GM23338 (cell line): Measurements from ENCODE around the gene PSMG2. TPM values are rescaled to one million over a fixed set of nuclear protein-coding genes. Genes with fewer than 3 reads are reported as not detected.

Experiments used
- ATAC-seq: fragments of 200-7000 bp; cut with Tn5 transposase; 3 replicates; pipeline ENCODE4 v1.9.1; 2020
- DNase-seq: peaks from one replicate; pipeline ENCODE4 v3.0.0-alpha.2; 2015; ENCODE audit warnings: low spot score
- H2AFZ ChIP-seq: fragments of 200-600 bp; sonication (generic); 2 replicates; pipeline ENCODE4 v1.8.0; 2016; ENCODE audit warnings: antibody characterized with exemption, mild to moderate bottlenecking, moderate library complexity
- H3F3A ChIP-seq: fragments of 200-600 bp; sonication (generic); replicated peaks from 2 replicates; pipeline ENCODE4 v1.8.0; 2017; ENCODE audit warnings: antibody characterized with exemption, mixed run types, low read depth
- H3K27ac ChIP-seq: fragments of 200-600 bp; sonication (generic); 2 replicates; pipeline ENCODE4 v1.6.1; 2016; ENCODE audit warnings: low read depth
- H3K27me3 ChIP-seq: fragments of 200-600 bp; sonication (generic); 2 replicates; pipeline ENCODE4 v1.8.0; 2016; ENCODE audit warnings: mild to moderate bottlenecking, mixed run types, moderate library complexity; ENCODE audit not compliant: insufficient read depth
- H3K36me3 ChIP-seq: fragments of 200-600 bp; sonication (generic); 2 replicates; pipeline ENCODE4 v1.8.0; 2016; ENCODE audit warnings: mild to moderate bottlenecking; ENCODE audit not compliant: insufficient read depth
- H3K4me1 ChIP-seq: fragments of 200-600 bp; sonication (generic); 2 replicates; pipeline ENCODE4 v1.8.0; 2016; ENCODE audit warnings: mild to moderate bottlenecking, moderate library complexity; ENCODE audit not compliant: insufficient read depth
- H3K4me2 ChIP-seq: fragments of 200-600 bp; sonication (generic); 2 replicates; pipeline ENCODE4 v1.7.1; 2017; ENCODE audit warnings: mixed run types
- H3K4me3 ChIP-seq: fragments of 200-600 bp; sonication (generic); 2 replicates; pipeline ENCODE4 v1.6.1; 2016; ENCODE audit warnings: mixed run types
- H3K79me2 ChIP-seq: fragments of 200-600 bp; sonication (generic); replicated peaks from 2 replicates; pipeline ENCODE4 v1.8.0; 2017; ENCODE audit warnings: mild to moderate bottlenecking; ENCODE audit not compliant: insufficient read depth
- H3K9me2 ChIP-seq: fragments of 200-600 bp; sonication (generic); 2 replicates; pipeline ENCODE4 v1.8.0; 2017; ENCODE audit not compliant: insufficient read depth
- H4K20me1 ChIP-seq: fragments of 200-600 bp; sonication (generic); replicated peaks from 2 replicates; pipeline ENCODE4 v1.8.0; 2017; ENCODE audit warnings: mild to moderate bottlenecking; ENCODE audit not compliant: insufficient read depth
- H3K27ac Mint-ChIP-seq: 2 replicates; pipeline ENCODE4 v1.8.0; 2020; ENCODE audit warnings: inconsistent platforms, mild to moderate bottlenecking, moderate library complexity, mixed read lengths
- H3K27me3 Mint-ChIP-seq: 3 replicates; pipeline ENCODE4 v1.8.0; 2022; ENCODE audit warnings: low read depth, mild to moderate bottlenecking, moderate library complexity, mixed read lengths, inconsistent platforms; ENCODE audit not compliant: insufficient read depth, poor library complexity
- H3K36me3 Mint-ChIP-seq: 3 replicates; pipeline ENCODE4 v1.8.0; 2021; ENCODE audit warnings: low read depth, mild to moderate bottlenecking, inconsistent platforms, moderate library complexity, mixed read lengths
- H3K4me1 Mint-ChIP-seq: 3 replicates; pipeline ENCODE4 v1.8.0; 2020; ENCODE audit warnings: mild to moderate bottlenecking, inconsistent platforms, mixed read lengths
- H3K4me3 Mint-ChIP-seq: 3 replicates; pipeline ENCODE4 v1.8.0; 2021; ENCODE audit warnings: moderate library complexity, mild to moderate bottlenecking, inconsistent platforms, mixed read lengths
- H3K9me3 Mint-ChIP-seq: 3 replicates; pipeline ENCODE4 v1.8.0; 2020; ENCODE audit warnings: moderate library complexity, mild to moderate bottlenecking, inconsistent platforms, mixed read lengths
- CREB1 ChIP-seq: fragments of 250-450 bp; sonication (Bioruptor Pico); IDR thresholded peaks from 2 replicates; pipeline ENCODE4 v1.5.0; 2020; ENCODE audit warnings: low read depth, mild to moderate bottlenecking, moderate library complexity
- CTCF ChIP-seq, 2 experiments: fragments of 200-600 bp in 1 of 2; sonication (generic) in 1 of 2; conservative IDR thresholded peaks; 2 replicates each; pipeline versions ENCODE4 v1.5.1 to v1.6.1; 2016 to 2017; ENCODE audit warnings: antibody characterized with exemption in 2 of 2, low read depth in 2 of 2, mild to moderate bottlenecking in 2 of 2, moderate library complexity in 1 of 2
- EZH2 ChIP-seq: fragments of 200-600 bp; sonication (generic); IDR thresholded peaks from one replicate; pipeline ENCODE4 v1.8.0; 2017; ENCODE audit warnings: antibody characterized with exemption, mild to moderate bottlenecking, low read depth; ENCODE audit not compliant: unreplicated experiment
- EZH2phosphoT487 ChIP-seq: fragments of 200-600 bp; sonication (generic); IDR thresholded peaks from one replicate; pipeline ENCODE4 v1.8.1; 2018; ENCODE audit warnings: antibody characterized with exemption; ENCODE audit not compliant: unreplicated experiment
- JUNB ChIP-seq: IDR thresholded peaks from one replicate; pipeline ENCODE4 v1.6.1; 2016; ENCODE audit warnings: antibody characterized with exemption; ENCODE audit not compliant: unreplicated experiment
- NANOG ChIP-seq: IDR thresholded peaks from 2 replicates; pipeline ENCODE4 v1.6.1; 2016; ENCODE audit warnings: antibody characterized with exemption, borderline replicate concordance
- POLR2AphosphoS5 ChIP-seq: IDR thresholded peaks from 2 replicates; pipeline ENCODE4 v1.6.1; 2016; ENCODE audit warnings: antibody characterized with exemption, low read depth
- REST ChIP-seq: IDR thresholded peaks from one replicate; pipeline ENCODE4 v1.6.1; 2018; ENCODE audit warnings: antibody characterized with exemption; ENCODE audit not compliant: unreplicated experiment
- STAT1 ChIP-seq: IDR thresholded peaks from one replicate; pipeline ENCODE4 v1.6.1; 2016; ENCODE audit warnings: antibody characterized with exemption; ENCODE audit not compliant: unreplicated experiment
- ZNF114 ChIP-seq: fragments of 250-450 bp; sonication (Bioruptor Pico); IDR thresholded peaks from 2 replicates; pipeline ENCODE4 v1.5.0; 2020; ENCODE audit warnings: mild to moderate bottlenecking, moderate library complexity
- ZNF331 ChIP-seq: fragments of 250-450 bp; sonication (Bioruptor Pico); IDR thresholded peaks from 2 replicates; pipeline ENCODE4 v1.5.0; 2020; ENCODE audit warnings: low read depth, mild to moderate bottlenecking, moderate library complexity
- polyA plus RNA-seq: library from polyadenylated mRNA; unstranded; fragments of >200 nt; fragmentation: Nextera tagmentation; extraction: Ambion mirVana; gene quantifications from 2 replicates; pipeline ENCODE4 v1.2.1, GENCODE V29; 2016
- total RNA-seq: library from RNA; depleted of rRNA; stranded (reverse); fragments of >200 nt; shearing (Covaris generic); gene quantifications from 2 replicates; pipeline ENCODE4 v1.2.3, GENCODE V29; 2014
- TF ChIP-seq, protein P1 (sequence below): IDR thresholded peaks from 2 replicates; pipeline ENCODE4 v1.6.1; 2016; ENCODE audit warnings: antibody characterized with exemption
- TF ChIP-seq, protein P2 (sequence below): fragments of 250-450 bp; sonication (Bioruptor Pico); IDR thresholded peaks from 2 replicates; pipeline ENCODE4 v1.5.0; 2020; ENCODE audit warnings: mild to moderate bottlenecking, moderate library complexity

PSMG2 gene
- total and polyA plus RNA-seq, 2 experiments from 2014 or later: 87.8 to 151 TPM

DNA sequence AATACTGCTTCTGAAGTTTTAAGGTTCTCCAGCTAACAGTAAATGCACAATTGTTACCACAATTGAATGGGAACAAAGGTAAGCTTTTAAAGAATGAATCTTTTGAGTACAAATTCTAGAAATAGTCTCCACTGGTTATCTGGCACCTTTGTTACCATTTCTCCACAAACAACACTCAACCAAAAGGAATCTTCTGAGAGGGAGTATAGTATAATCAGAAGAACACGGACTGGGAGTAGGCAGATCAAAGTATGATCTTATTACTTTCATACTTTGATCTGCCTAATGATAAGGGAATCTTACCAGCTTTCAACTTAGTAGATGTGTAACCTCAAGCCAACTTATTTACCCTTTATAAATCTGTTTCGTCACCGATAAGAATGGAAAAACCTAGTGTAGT is 1.7 kb upstream of the PSMG2 start:
- Mint-ChIP-seq H3K4me1 (peaks cover 23% of the 10 kb centered on the region), H3K36me3 (peaks cover 28% of the 10 kb centered on the region), H3K9me3 (peaks cover 6% of the 10 kb centered on the region; the same call in 1 of the 3 replicates), H3K4me3 (peak overlapping the region; percentile 95), H3K27ac (no peak overlapping the region), H3K27me3 (peaks cover 8% of the 10 kb centered on the region)
- Histone ChIP-seq H3K79me2 (peaks cover 60% of the 10 kb centered on the region), H3K4me3 (peak overlapping the region; percentile 81), H3K9me2 (no peaks in the 10 kb centered on the region), H3K27ac (no peak overlapping the region), H3K4me1 (peaks cover 13% of the 10 kb centered on the region; the same call in 1 of the 2 replicates), H3K4me2 (peak overlapping the region; percentile 93), H3K27me3 (no peaks in the 10 kb centered on the region), H3F3A (peaks cover 11% of the 10 kb centered on the region; the same call in 1 of the 2 replicates), H4K20me1 (peaks cover 13% of the 10 kb centered on the region; the same call in 1 of the 2 replicates), H2AFZ (no peak overlapping the region), H3K36me3 (peaks cover 17% of the 10 kb centered on the region; the same call in 1 of the 2 replicates)
- no peak for DNase-seq
- no peak for ATAC-seq
- TF ChIP-seq, protein P1, sequence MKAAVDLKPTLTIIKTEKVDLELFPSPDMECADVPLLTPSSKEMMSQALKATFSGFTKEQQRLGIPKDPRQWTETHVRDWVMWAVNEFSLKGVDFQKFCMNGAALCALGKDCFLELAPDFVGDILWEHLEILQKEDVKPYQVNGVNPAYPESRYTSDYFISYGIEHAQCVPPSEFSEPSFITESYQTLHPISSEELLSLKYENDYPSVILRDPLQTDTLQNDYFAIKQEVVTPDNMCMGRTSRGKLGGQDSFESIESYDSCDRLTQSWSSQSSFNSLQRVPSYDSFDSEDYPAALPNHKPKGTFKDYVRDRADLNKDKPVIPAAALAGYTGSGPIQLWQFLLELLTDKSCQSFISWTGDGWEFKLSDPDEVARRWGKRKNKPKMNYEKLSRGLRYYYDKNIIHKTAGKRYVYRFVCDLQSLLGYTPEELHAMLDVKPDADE: no peak
- TF ChIP-seq CREB1: no peak
- TF ChIP-seq POLR2AphosphoS5: no peak
- TF ChIP-seq CTCF (conservative IDR thresholded peaks at IDR 0.05; ENCODE audit: low read depth in 2 of 2): no peak
- no peak for TF ChIP-seq JUNB
- no peak for TF ChIP-seq STAT1
- TF ChIP-seq NANOG: no peak
- TF ChIP-seq REST: no peak
- no peak for TF ChIP-seq EZH2phosphoT487
- TF ChIP-seq, protein P2, sequence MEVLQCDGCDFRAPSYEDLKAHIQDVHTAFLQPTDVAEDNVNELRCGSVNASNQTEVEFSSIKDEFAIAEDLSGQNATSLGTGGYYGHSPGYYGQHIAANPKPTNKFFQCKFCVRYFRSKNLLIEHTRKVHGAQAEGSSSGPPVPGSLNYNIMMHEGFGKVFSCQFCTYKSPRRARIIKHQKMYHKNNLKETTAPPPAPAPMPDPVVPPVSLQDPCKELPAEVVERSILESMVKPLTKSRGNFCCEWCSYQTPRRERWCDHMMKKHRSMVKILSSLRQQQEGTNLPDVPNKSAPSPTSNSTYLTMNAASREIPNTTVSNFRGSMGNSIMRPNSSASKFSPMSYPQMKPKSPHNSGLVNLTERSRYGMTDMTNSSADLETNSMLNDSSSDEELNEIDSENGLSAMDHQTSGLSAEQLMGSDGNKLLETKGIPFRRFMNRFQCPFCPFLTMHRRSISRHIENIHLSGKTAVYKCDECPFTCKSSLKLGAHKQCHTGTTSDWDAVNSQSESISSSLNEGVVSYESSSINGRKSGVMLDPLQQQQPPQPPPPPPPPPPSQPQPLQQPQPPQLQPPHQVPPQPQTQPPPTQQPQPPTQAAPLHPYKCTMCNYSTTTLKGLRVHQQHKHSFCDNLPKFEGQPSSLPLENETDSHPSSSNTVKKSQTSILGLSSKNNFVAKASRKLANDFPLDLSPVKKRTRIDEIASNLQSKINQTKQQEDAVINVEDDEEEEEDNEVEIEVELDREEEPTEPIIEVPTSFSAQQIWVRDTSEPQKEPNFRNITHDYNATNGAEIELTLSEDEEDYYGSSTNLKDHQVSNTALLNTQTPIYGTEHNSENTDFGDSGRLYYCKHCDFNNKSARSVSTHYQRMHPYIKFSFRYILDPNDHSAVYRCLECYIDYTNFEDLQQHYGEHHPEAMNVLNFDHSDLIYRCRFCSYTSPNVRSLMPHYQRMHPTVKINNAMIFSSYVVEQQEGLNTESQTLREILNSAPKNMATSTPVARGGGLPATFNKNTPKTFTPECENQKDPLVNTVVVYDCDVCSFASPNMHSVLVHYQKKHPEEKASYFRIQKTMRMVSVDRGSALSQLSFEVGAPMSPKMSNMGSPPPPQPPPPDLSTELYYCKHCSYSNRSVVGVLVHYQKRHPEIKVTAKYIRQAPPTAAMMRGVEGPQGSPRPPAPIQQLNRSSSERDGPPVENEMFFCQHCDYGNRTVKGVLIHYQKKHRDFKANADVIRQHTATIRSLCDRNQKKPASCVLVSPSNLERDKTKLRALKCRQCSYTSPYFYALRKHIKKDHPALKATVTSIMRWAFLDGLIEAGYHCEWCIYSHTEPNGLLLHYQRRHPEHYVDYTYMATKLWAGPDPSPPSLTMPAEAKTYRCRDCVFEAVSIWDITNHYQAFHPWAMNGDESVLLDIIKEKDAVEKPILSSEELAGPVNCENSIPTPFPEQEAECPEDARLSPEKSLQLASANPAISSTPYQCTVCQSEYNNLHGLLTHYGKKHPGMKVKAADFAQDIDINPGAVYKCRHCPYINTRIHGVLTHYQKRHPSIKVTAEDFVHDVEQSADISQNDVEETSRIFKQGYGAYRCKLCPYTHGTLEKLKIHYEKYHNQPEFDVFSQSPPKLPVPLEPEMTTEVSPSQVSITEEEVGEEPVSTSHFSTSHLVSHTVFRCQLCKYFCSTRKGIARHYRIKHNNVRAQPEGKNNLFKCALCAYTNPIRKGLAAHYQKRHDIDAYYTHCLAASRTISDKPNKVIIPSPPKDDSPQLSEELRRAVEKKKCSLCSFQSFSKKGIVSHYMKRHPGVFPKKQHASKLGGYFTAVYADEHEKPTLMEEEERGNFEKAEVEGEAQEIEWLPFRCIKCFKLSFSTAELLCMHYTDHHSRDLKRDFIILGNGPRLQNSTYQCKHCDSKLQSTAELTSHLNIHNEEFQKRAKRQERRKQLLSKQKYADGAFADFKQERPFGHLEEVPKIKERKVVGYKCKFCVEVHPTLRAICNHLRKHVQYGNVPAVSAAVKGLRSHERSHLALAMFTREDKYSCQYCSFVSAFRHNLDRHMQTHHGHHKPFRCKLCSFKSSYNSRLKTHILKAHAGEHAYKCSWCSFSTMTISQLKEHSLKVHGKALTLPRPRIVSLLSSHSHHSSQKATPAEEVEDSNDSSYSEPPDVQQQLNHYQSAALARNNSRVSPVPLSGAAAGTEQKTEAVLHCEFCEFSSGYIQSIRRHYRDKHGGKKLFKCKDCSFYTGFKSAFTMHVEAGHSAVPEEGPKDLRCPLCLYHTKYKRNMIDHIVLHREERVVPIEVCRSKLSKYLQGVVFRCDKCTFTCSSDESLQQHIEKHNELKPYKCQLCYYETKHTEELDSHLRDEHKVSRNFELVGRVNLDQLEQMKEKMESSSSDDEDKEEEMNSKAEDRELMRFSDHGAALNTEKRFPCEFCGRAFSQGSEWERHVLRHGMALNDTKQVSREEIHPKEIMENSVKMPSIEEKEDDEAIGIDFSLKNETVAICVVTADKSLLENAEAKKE: no peak
- no peak for TF ChIP-seq ZNF331
- TF ChIP-seq EZH2: no peak
- TF ChIP-seq ZNF114 (CRISPR knock-in tag): no peak
